ENCODE measurements around the gene MIX23. TPM values are rescaled to one million over a fixed set of nuclear protein-coding genes. Genes with fewer than 3 reads are reported as not detected.

The MIX23 gene
- total RNA-seq, result 33.9 and 36.0 TPM in 2 replicates

GRCh38 chr3:122382888-122383666 is at the start of gene MIX23:
Gene MIX23, minus strand, starts transcription at chr3:122383231. Its CDS starts 7 bp downstream, at chr3:122383224.

GRCh38 chr3:122415762-122416654 is 33.0 kb upstream of the MIX23 start, which contains the start of gene WDR5B:
Gene WDR5B, minus strand, starts transcription at chr3:122416062. Its CDS starts 534 bp downstream, at chr3:122415528.

GRCh38 chr3:122383771-122384697 is 1.0 kb upstream of the MIX23 start, which contains the start of gene FAM162A:
Gene FAM162A, plus strand, starts transcription at chr3:122384182. Its CDS starts 84 bp downstream, at chr3:122384266.

GRCh38 chr3:122324871-122325323 is 58.1 kb downstream of the MIX23 start, which contains the start of gene CSTA:
Gene CSTA, plus strand, starts transcription at chr3:122325248. Its CDS starts 45 bp downstream, at chr3:122325293.

Other genes starting within 250 kb of the MIX23 start
- not detected in 2 replicates for gene CASR, start 199.6 kb downstream of the MIX23 start, total RNA-seq
- gene CSTA, start 58.0 kb downstream of the MIX23 start, total RNA-seq, result not detected in 2 replicates
- gene FAM162A, start 951 bp upstream of the MIX23 start, total RNA-seq, result 15.9 and 17.7 TPM in 2 replicates
- gene WDR5B, start 32.8 kb upstream of the MIX23 start, total RNA-seq, result 2.4 and 2.6 TPM in 2 replicates
- gene KPNA1, start 131.7 kb upstream of the MIX23 start, total RNA-seq, result 30.6 and 31.3 TPM in 2 replicates
- gene PARP9, start 181.1 kb upstream of the MIX23 start, total RNA-seq, result 43.2 and 43.9 TPM in 2 replicates
- gene DTX3L, start 181.1 kb upstream of the MIX23 start, total RNA-seq, result 40.0 and 44.8 TPM in 2 replicates
- gene PARP15, start 194.4 kb upstream of the MIX23 start, total RNA-seq, result 0.94 and 1.1 TPM in 2 replicates